GM23248 (cell line): ENCODE data around the gene PI4KA.

Source experiments
- EZH2 ChIP-seq: fragments of 200-600 bp; sonication (generic); IDR thresholded peaks from 2 replicates; pipeline ENCODE4 v1.6.1; 2018; ENCODE audit warnings: antibody characterized with exemption, mild to moderate bottlenecking; ENCODE audit not compliant: insufficient read depth, poor library complexity, severe bottlenecking
- EZH2phosphoT487 ChIP-seq: fragments of 200-600 bp; sonication (generic); IDR thresholded peaks from 2 replicates; pipeline ENCODE4 v1.6.1; 2018; ENCODE audit warnings: antibody characterized with exemption, moderate library complexity, mild to moderate bottlenecking, low read depth; ENCODE audit not compliant: insufficient read depth

DNA sequence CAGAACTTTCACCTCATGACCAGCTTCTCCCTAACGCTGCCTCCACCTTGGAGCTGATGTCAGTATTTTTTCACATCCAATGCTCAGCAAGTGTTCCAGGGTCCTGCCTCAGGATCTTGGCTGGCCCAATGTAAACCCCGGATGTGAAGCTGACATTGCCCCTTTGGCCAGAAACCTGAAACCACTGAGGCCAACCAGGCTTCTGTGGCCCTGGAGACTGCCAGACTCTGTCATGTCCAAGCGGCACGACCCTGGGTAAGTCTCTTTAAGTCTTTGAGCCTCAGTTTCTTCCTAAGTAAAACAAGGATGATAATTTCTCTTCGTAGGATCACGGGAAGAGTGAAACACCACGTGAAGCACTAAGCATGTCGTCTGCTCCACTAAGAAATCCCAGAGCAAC, 61.9 kb downstream of the PI4KA start:
- TF ChIP-seq EZH2phosphoT487 (no peak), EZH2 (no peak)
